Chondrocyte (in vitro differentiated cells): ENCODE measurements around the gene ASPHD2. TPM values are rescaled to one million over a fixed set of nuclear protein-coding genes. Genes with fewer than 3 reads are reported as not detected.

ENCODE experiments used
- DNase-seq: peaks from one replicate; pipeline ENCODE4 v3.0.0; 2021; ENCODE audit warnings: mixed read lengths, low spot score
- H3K27ac Mint-ChIP-seq: one replicate; pipeline ENCODE4 v1.8.0; 2021; ENCODE audit warnings: mild to moderate bottlenecking, moderate library complexity, mixed read lengths; ENCODE audit not compliant: unreplicated experiment
- H3K27me3 Mint-ChIP-seq: 2 replicates; pipeline ENCODE4 v1.8.0; 2021; ENCODE audit warnings: low read depth, mixed read lengths
- H3K36me3 Mint-ChIP-seq: 2 replicates; pipeline ENCODE4 v1.8.0; 2021; ENCODE audit warnings: low read depth, mixed read lengths
- H3K4me1 Mint-ChIP-seq: 2 replicates; pipeline ENCODE4 v1.8.0; 2021; ENCODE audit warnings: low read depth, mild to moderate bottlenecking, mixed read lengths
- H3K4me3 Mint-ChIP-seq: one replicate; pipeline ENCODE4 v1.8.0; 2021; ENCODE audit warnings: mild to moderate bottlenecking, moderate library complexity, mixed read lengths; ENCODE audit not compliant: unreplicated experiment
- H3K9me3 Mint-ChIP-seq: 2 replicates; pipeline ENCODE4 v1.8.0; 2021; ENCODE audit warnings: low read depth, mixed read lengths
- CTCF ChIP-seq: fragments of 200-600 bp; sonication (generic); IDR thresholded peaks from 2 replicates; pipeline ENCODE4 v1.5.0; 2021; ENCODE audit warnings: antibody characterized with exemption, mild to moderate bottlenecking, moderate library complexity
- total RNA-seq: library from RNA; stranded (reverse); gene quantifications from 3 replicates; pipeline ENCODE4 v1.2.1, GENCODE V29; 2021

Gene ASPHD2
- total RNA-seq, 1 donor from 2014 or later = 6.8 TPM

GRCh38 chr22:26453216-26453615 lies 24.2 kb downstream of the ASPHD2 start:
- peaks cover 21% of the 10 kb centered on the region for H3K36me3 Mint-ChIP-seq
- H3K27ac Mint-ChIP-seq = no peak overlapping the region
- H3K27me3 Mint-ChIP-seq = no peaks in the 10 kb centered on the region
- DNase-seq = no peak
- no peak overlapping the region for H3K4me3 Mint-ChIP-seq
- no peaks in the 10 kb centered on the region for H3K4me1 Mint-ChIP-seq
- TF ChIP-seq CTCF = no peak
- H3K9me3 Mint-ChIP-seq = no peaks in the 10 kb centered on the region

- no peak for TF ChIP-seq CTCF
- no peaks in the 10 kb centered on the region for H3K9me3 Mint-ChIP-seq
- no peak for DNase-seq
- H3K36me3 Mint-ChIP-seq = peaks cover 23% of the 10 kb centered on the region
- no peak overlapping the region for H3K4me3 Mint-ChIP-seq
- H3K27me3 Mint-ChIP-seq = no peaks in the 10 kb centered on the region
- H3K27ac Mint-ChIP-seq = no peak overlapping the region
- H3K4me1 Mint-ChIP-seq = no peaks in the 10 kb centered on the region
These were observed 24.9 kb downstream of the ASPHD2 start for GRCh38 chr22:26453812-26454500.

- H3K4me1 Mint-ChIP-seq = peaks cover 6% of the 10 kb centered on the region
- no peak overlapping the region for H3K27ac Mint-ChIP-seq
- peaks cover 15% of the 10 kb centered on the region for H3K36me3 Mint-ChIP-seq
- TF ChIP-seq CTCF = no peak
- H3K9me3 Mint-ChIP-seq = no peaks in the 10 kb centered on the region
- no peak overlapping the region for H3K4me3 Mint-ChIP-seq
- no peak for DNase-seq
- no peaks in the 10 kb centered on the region for H3K27me3 Mint-ChIP-seq
These were observed 28.7 kb downstream of the ASPHD2 start for GRCh38 chr22:26457661-26458272.

GRCh38 chr22:26460202-26460601 lies 31.1 kb downstream of the ASPHD2 start:
- Mint-ChIP-seq H3K9me3 (no peaks in the 10 kb centered on the region), H3K27me3 (no peaks in the 10 kb centered on the region), H3K4me1 (peaks cover 21% of the 10 kb centered on the region), H3K4me3 (no peak overlapping the region), H3K27ac (no peak overlapping the region), H3K36me3 (peaks cover 25% of the 10 kb centered on the region)
- TF ChIP-seq CTCF = no peak
- no peak for DNase-seq

- H3K4me1 Mint-ChIP-seq = peaks cover 21% of the 10 kb centered on the region
- no peaks in the 10 kb centered on the region for H3K9me3 Mint-ChIP-seq
- H3K27me3 Mint-ChIP-seq = no peaks in the 10 kb centered on the region
- no peak for DNase-seq
- peaks cover 30% of the 10 kb centered on the region for H3K36me3 Mint-ChIP-seq
- no peak overlapping the region for H3K4me3 Mint-ChIP-seq
- no peak overlapping the region for H3K27ac Mint-ChIP-seq
- TF ChIP-seq CTCF = peak; percentile 92
These were observed 32.2 kb downstream of the ASPHD2 start for GRCh38 chr22:26461188-26461810.
